Measurements from ENCODE around the gene UPF1.

Gene UPF1

DNA sequence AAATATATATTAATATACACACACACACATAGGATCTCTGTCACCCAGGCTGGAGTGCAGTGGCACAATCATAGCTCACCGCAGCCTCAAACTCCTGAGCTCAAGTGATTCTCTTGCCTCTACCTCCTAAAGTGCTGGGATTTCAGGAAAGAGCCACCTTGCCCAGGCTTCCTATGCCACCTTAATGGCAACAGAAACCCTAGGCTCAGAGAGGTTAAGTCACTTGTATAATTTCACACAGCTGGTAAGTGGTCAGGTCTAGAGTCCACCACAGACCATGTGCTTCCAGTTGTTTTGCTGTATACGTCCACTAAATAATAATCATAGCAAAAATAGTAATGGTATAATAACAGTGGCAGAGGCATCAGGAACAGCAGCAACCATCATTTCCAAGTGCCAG lies 1.3 kb upstream of the UPF1 start:
- TF ChIP-seq, protein P1, sequence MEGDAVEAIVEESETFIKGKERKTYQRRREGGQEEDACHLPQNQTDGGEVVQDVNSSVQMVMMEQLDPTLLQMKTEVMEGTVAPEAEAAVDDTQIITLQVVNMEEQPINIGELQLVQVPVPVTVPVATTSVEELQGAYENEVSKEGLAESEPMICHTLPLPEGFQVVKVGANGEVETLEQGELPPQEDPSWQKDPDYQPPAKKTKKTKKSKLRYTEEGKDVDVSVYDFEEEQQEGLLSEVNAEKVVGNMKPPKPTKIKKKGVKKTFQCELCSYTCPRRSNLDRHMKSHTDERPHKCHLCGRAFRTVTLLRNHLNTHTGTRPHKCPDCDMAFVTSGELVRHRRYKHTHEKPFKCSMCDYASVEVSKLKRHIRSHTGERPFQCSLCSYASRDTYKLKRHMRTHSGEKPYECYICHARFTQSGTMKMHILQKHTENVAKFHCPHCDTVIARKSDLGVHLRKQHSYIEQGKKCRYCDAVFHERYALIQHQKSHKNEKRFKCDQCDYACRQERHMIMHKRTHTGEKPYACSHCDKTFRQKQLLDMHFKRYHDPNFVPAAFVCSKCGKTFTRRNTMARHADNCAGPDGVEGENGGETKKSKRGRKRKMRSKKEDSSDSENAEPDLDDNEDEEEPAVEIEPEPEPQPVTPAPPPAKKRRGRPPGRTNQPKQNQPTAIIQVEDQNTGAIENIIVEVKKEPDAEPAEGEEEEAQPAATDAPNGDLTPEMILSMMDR (conservative IDR thresholded peaks at IDR 0.05; ENCODE audit: low read length): no peak

DNA sequence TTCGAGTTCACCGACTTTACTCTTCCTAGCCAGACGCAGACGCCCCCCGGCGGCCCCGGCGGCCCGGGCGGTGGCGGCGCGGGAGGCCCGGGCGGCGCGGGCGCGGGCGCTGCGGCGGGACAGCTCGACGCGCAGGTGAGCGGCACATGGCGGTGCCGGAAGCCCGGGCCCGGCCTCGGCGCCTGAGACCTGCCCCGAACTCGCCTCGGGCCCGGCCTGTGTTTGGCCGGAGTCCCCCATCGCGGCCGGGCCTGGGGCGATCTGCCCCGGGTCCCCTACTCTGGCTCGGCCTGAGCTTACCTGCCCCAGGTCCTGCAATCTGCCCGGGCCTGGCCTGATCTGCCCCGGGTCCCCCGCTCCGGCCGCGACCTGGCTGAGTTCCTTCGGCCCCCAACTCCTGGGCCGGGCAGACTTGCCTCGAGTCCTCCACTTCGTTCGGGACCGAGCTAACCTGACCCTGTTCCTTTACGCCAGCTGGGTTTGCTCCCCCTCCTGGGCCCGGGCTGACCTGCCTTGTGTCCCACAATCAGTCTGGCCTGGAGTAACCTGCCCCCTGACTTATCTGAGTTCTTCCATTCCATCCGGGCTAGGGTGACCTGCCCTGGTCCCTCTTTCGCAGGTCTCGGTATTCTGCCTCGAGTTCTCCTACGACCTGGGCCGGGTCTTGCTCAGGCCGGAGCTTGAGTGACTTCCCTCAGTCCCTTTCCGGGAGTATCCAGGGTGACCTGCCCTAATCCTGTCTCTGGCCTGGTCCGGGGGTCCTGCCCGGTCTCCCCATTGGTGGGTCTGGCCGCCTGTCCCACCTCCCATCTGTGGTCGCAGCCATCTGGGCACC lies 764 bp downstream of the UPF1 start:
- DNase-seq (ENCODE audit: low read depth): peak; percentile 25
- peak overlapping the region; percentile 86 for H3K4me3 ChIP-seq (ENCODE audit: low read length)
- TF ChIP-seq, protein P1 (conservative IDR thresholded peaks at IDR 0.05; ENCODE audit: low read length): peak; percentile 25

More for the DNA sequence above, 1.3 kb upstream of the UPF1 start:
- H3K4me3 ChIP-seq (ENCODE audit: low read length): no peak overlapping the region
- no peak for DNase-seq (ENCODE audit: low read depth)

DNA sequence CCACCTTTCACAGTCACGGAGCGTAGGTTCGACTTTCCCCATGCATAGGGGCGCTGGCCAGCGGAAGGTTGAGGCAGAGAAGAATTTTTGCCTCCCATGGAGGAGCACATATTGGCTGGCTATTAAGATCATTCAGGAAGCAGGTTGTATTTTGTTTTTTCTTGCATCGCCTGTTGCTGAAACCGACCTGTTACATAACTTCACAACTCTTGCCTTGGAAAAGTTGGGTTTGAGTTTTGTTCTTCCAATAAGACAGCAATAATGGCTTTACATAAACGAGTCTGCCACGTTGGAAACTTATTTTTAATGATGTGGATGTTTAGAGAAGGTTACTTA lies 1.4 kb downstream of the UPF1 start:
- TF ChIP-seq, protein P1 (conservative IDR thresholded peaks at IDR 0.05; ENCODE audit: low read length): no peak
- DNase-seq (ENCODE audit: low read depth): peak; percentile 20
- peak overlapping the region; percentile 86 for H3K4me3 ChIP-seq (ENCODE audit: low read length)

DNA sequence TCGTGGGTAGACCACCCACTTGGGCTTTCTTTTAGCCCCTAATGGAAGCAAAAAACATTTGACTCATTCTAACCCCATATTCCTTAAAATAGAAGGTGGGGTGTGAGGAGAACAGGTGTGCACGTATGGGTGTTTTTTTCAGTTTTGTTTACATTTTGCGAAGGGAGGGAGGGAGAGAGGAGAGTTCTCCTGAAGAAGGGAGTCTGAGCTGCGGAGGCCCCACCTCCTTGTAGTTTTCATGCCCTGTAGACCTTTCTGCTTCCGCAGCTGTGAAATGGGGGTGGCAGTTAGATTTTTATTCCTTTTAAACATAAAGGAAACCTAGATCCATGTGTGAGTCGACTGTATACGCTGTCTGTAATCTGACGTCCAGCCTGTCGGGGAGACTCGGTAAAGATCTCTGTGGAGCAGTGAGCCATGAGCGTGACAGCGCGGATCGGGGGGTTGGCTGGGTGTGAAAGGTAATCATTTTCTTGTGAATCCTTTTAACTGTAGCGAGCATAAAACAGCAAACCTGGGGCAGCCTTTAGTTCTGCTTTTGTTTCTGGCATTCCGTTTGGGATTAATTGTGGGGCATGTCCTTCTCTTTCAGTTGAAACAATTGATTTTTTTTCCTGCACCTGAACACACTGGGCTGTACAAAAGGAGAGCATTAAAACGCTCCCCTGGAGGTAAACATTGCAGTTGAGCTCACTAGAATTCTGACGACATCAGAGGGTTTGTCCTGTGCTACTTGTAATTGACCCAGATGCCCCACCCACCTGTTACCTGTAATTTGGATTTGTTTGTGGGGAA lies 2.3 kb downstream of the UPF1 start:
- DNase-seq (ENCODE audit: low read depth): no peak
- TF ChIP-seq, protein P1 (conservative IDR thresholded peaks at IDR 0.05; ENCODE audit: low read length): no peak

DNA sequence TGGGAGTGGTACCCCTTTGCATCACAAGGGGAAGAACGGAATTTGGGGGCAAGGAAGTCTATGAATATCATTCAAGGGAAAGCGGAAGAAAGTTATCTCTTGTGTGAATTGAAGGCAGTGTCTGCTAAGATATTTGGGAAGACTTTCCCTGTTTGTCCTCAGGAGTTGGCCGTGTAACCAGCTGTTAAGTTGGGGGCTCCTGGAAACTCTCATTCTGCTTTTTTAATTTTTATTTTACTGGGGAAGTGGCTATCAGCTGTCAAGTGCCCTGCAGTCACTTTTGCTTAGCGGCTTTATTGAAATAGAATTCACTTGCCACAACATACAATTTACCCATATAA lies 2.9 kb downstream of the UPF1 start:
- H3K4me3 ChIP-seq (ENCODE audit: low read length): peak overlapping the region; percentile 86

More for the DNA sequence above, 2.3 kb downstream of the UPF1 start:
- peak overlapping the region; percentile 86 for H3K4me3 ChIP-seq (ENCODE audit: low read length)

DNA sequence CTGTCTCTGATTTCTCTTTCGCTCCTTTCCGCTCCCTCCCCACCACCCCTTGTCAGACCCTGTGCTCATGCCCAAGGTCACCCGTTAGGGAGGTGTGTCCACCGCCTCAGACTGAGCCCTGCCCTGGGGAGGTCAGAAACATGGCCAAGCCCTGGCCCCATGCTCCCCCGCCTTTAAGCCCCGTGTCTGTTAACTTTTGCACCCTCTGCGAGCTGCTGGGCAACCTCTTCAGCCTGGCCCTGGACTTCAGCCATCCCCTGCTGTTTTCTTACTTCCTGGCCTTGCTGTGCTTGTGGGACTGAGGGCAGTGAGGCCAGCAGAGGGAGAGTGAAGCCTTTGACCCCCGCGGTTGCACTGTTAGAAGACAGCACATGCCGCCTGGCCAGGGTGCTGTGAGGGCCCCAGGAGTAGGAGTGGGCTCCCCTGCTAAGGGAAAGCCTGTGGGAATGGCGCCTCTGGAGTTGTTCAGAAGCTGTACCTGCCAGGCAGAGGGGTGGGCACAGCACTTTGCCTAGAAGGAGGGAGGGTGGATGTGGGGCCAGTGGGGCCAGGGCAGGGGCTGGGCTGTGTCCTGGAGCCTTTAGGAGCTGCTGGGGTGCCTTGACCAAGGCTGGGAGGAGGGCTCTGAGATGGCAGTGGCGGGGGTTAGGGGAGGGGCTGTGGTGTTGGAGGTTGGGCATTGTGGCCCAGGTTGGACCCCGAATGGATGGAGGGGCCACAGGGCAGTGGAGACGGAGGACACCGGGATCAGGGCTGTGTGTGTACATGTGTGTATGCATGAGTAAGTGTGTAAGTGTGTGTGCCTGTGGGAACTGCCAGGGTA lies 7.9 kb downstream of the UPF1 start:
- H3K4me3 ChIP-seq (ENCODE audit: low read length): no peak overlapping the region
- peak; percentile 16 for DNase-seq (ENCODE audit: low read depth)
- TF ChIP-seq, protein P1 (conservative IDR thresholded peaks at IDR 0.05; ENCODE audit: low read length): no peak

More for the DNA sequence above, 2.9 kb downstream of the UPF1 start:
- TF ChIP-seq, protein P1 (conservative IDR thresholded peaks at IDR 0.05; ENCODE audit: low read length): no peak
- DNase-seq (ENCODE audit: low read depth): no peak
